HT-29 (cell line): Measurements from ENCODE around the gene KRT15. TPM values are rescaled to one million over a fixed set of nuclear protein-coding genes. Genes with fewer than 3 reads are reported as not detected.
A peak's percentile ranks its signal among the peaks of the same experiment; 100 is the strongest.

Experiments used
- DNase-seq: peaks from one replicate; pipeline ENCODE4 v3.0.0-alpha.2; 2015; ENCODE audit warnings: low spot score
- total RNA-seq: library from RNA; depleted of rRNA; stranded (reverse); fragments of >200 nt; shearing (Covaris generic); gene quantifications from 2 replicates; pipeline ENCODE4 v1.2.3, GENCODE V29; 2014

KRT15 gene
- total RNA-seq, 1 experiment from 2014 or later = 14.1 TPM

DNA sequence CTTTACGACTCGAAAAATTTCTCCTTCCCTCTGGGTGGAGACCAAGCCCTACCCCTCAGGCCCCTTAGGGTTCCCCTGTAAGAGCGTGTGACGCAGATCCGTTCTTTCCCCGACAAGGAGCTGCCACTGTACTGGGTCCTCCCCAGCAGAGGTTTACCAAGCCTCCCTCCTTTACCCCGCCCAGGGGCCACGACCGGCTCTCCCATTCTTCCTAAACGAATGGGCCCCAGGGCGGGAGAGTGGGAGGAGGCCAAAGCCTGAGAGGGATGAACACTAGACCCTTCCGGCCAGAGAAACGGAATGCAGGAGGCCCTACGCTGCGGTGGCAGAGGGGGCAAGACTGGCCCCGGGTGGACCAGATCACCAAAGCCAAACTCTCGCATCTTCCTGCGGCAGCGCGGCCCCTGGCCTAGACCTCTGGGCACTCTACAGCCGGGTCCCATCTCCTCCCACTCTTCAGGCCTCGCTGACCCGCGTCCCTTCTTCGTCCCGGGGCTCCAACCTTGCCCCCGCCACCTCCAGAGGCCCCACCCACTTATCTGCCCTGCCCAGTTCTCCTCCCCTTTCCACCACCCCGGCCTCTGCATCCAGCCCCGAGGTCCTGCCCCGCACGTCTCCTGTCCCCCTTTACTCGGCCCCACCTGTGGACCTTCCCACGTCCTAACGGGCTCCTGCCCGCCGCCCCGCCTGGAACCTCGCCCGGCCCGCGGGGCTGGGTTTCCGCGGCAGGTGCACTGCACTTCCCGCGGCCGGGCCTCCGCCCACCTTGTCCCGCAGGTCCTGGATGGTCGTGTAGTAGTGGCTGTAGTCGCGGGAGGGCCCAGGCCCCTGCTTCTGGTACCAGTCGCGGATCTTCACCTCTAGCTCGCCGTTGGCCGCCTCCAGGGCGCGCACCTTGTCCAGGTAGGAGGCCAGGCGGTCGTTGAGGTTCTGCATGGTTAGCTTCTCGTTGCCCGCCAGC, 8.7 kb upstream of the KRT15 start:
- peak; percentile 57 for DNase-seq

DNA sequence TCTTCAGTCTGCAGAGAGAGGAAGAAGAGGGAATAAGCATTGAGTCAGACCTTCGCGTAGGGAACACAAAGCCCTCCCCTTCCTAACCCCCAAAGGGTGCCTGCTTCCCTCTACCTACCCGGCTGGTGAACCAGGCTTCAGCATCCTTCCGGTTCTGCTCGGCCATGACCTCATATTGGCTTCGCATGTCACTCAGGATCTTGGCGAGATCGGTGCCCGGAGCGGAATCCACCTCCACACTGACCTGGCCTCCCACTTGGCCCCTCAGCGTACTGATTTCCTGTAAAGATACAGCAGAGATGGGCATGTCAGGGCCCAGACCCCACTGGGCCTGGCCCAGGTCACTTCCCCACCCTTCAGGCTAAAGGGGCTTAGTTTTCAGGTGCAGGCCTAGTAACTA, 5.6 kb upstream of the KRT15 start:
- no peak for DNase-seq

DNA sequence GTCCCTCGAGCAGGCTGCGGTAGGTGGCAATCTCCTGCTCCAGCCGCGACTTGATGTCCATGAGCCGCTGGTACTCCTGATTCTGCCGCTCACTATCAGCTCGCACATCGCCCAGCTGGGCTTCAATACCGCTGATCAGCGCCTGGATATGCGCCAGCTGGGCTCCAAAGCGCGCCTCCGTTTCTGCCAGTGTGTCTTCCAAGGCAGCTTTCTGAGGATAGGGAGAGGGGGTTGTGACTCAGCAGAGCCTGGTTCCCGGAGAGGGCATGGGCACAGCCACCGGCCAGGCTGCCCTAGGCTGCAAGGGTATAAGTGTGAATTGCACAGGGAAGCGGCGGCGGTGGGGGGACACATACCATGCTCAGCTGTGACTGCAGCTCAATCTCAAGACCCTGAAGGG, 5.1 kb upstream of the KRT15 start:
- DNase-seq = peak; percentile 81

DNA sequence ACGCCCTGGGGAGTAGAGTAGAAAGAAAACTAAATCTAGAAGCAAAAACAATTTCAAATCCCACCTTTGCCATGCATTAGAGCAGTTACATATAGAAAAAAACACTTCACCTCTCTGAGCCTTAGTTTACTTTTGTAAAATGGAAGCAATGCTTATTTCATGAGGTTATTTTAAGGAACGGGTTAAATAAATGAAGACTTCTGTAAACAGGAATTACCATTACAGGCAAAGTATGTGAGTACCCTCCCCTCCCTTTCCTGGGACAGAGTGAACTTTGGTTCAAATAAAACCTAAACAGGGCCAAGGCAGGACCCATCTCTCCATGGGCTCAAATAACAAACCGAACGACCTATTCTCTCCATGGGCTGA, 4.5 kb upstream of the KRT15 start:
- DNase-seq = peak; percentile 42

DNA sequence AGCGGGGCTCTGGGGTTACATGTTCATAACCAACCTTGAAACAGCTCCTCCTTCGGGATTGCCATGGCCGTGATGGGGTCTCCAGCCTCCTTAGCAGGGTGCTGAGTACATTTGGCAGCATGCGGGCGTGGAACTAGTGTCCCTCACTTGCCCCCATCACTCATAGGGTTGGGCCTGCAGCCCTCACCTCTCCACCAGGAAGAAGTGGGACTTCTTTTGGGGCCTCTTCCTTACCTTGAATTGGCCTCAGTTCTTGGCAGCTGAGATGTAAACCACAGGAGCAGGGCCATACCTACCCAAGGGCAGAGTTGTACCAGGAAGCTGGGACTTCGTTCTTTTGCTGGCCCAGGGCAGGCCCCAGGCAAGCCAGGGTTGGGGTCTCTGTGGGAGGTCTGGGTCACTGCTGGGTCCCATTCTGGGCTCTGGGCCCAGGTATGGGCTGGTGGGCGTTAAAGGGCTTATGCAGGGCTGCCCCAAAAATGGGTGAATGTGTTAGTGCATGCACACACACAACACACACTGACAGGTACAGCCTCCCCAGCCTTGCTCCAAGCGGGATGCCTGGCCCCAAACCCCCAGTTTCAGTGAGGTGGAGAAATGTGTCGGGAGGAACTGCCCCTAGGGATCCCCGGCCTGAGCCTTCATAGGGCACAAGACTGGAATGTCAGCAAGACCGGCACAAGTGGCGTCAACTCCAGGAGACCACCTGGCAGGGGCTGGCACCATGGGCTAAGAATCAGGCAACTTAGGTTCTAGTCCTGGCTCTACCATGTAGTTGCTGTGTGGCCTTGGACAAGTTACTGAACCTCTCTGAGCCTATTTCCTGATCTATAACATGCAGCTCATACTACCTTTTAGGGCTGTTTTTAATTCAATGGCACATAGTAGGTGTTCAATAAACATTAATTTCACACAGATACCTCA, 3.9 kb upstream of the KRT15 start:
- DNase-seq = peak; percentile 82

DNA sequence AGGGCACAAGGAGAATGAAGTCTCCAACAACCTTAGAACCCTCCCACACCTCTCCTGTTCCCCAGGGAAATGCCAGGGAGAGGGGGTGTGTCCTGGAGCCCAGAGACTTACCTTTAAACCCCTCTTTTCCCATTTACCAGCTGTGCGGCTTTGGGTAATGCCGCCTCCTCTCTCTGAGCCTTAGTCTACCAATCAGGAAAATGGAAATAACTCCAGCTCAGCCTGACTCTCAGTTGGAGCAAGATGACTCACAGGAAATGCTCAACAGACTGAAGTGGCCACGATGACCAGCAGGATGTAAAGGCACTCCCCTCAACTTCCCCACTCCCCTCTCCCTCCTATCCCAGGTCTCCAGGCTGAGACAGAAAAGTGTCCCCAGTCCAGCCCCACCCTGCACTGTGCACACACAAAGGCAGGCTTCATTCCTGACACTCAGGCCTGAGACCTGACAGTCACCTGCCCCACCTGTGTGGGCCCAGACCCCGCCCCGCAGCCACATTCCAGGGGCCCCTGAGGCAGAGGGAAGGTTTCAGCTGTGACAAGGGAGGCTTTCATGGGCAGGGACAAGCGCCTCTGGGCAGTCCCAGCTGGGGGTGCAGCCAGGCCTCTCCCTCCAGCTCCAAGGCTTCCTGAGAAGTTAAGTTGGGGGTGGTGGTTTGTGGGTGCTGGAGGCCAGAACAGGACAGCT, 3.0 kb upstream of the KRT15 start:
- DNase-seq = peak; percentile 97

DNA sequence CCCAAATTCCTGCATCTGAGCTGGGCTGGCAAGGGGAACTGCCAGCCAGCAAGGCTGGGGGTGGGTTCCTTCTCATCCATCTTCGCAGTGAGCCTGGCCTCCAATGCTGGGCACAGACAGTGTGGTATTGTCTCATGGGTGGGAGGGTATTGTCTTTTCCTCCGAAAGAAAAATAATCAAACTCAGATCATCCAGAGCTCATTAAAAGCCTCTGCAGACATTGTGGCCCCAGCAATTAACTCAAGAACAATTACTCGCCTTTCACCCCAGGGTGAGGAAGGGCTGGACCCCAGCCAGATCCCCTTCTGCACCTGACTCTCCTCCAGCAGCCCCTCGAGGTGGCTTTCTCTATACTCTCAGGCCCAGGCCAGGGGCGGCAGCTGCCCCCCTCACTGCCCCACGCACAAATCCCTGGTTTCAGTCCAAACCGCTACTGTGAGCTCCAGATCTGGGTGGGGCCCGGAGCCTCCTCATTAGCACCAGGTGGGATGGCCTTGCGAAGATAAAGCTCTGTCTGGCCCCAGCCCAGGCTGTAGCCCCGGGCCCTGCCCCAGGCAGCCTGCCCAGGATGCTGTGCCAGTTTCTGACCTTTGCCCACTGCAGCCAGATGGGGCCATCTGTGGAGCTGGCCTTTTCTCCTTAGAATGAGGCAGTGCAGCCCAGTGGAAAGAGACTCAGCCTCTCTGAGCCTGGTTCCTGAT, 2.3 kb upstream of the KRT15 start:
- DNase-seq = peak; percentile 65

DNA sequence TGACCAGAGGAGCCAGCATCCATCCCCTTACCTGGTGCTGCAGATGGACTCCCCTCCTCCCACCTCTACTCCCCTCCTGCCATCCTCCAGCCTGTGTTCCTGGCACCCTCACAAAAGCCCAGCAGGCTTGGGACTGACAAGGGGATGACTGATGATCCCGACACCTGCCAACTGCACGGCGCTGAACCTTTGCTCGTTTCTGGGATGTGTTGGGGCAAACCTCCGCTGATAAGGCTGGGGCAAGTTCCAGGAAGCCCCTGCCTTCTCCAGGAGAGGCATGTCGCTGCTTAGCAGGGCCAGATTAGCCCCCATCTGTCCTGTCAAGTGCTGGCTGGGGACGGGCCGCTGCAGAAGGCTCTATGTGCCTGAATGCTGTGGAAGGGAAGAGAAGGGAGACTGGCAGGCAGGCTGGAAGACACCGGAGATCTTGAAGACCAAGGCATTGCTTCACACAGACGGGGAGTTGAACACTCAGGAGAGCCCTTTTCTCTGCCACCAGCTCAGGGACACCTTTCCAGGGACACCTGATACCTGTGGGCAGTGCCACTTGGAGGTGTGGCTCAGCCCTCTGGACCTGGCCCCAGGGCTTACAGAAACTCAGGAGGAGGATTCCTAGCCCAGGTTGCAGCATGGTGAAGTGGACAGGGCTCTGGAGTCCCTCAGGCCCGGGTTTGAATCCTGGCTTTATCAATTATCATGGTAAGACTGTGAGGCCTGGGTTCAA, 973 bp upstream of the KRT15 start:
- peak; percentile 45 for DNase-seq

DNA sequence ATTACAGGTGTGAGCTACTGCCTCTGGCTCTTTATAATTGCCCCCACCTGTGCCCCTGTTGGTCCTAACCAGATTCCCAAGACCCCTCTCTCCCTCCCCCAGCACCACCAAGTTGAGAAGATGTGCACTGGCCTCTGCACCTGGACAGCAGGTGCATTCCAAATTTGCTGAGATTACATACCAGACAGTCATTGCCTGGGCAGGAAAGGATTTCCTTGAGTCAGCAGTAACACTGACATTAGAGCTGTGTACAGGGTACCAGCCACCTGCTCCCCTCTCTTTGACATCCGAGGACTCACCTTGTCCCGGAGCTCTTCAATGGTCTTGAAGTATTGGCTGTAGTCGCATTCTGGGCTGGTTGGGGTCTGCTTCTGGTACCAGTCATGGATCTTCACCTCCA, 659 bp downstream of the KRT15 start:
- no peak for DNase-seq

DNA sequence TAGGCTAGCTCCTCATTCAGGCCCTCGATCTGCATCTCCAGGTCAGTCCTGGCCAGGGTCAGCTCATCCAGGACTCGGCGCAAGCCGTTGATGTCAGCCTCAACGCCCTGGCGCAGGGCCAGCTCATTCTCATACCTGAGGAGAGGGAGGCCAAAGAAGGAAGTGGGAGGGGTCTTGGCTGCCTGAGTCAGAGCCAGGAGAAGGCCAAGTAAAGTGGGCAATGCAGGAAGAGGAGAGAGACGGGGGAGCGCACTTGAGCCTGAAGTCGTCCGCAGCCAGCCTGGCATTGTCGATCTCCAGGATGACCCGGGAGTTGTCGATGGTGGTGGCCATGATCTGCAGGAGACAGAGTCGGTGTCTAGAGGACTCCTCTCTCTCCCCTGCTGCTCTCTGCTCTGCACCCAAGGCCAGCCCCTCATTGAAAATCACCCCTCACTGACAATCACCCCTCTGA, 1.8 kb downstream of the KRT15 start:
- DNase-seq = no peak

DNA sequence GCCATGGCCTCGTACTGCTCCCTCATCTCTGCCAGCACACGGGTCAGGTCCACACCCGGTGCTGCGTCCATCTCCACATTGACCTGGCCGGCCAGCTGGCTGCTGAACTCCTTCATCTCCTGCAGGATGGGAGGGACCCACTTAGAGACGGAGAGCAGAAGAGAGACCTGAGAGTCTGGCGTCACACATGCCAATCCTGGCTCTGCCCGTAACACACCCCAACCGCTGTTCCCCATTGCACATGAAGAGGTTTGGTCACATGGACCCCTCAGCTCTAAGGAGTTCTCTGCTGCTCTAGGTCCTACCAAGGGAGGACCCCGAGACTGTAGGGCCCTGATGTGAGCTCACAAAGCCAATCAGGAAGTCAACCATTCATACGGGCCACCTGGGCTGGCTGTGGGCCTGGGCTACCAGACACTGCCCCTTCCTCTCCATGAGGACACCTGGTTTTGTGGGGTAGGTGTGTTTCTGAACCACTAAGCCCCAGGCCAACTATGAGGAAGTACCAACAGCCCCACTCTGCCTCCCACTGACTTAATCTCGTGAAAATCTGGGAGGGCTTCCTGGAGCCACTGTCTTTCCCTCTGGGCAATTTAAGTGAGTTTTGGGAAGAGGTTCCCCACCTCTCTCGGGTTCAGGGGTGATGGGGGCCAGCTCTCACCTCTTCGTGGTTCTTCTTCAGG, 2.4 kb downstream of the KRT15 start:
- no peak for DNase-seq

DNA sequence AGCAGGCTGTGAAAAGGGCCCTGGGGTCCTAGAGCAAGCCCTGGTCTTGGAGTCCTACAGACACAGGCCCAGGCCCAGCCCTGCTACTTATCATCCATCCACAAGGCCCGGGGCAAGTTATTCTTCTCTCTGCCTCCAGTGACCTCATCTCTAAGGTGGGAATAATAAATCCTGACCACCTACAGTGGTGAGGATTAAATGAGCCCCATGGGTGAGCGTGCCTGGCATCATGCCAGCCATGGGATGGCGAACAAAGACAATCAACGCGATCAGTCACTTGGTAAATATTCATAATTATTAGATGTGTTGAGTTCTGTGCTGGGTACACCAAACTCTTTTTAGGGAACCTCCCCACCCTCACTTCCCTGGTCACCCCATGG, 5.5 kb downstream of the KRT15 start:
- DNase-seq = no peak

DNA sequence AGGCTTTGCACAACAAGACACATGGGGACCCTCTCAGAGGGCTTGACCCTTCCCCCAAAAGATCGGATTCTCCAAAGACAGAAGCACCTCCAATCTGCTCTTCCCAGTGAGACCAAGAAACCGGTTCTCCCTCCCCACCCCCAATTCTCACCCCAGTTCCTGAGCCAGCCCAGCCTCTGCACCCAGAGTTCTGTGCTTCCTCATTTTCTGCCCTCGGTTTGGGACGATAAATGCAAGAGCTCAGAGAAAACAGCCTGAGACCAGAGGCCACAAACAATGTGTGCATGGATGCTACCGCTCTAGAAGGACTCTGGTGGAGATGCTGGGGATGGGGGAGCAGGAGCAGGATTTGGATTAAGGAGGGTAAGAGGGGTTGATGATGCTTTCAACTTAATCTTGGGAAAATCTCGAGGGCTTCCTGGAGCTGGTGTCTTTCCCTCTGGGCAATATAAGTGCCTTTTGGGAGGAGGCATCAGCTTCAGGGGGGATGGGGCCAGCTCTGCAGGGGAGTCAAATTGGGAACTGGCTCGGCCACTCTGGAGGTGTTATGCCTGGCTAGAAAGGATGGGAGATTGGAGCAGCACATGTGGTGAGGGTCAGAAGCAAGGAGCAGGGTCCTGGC, 6.0 kb downstream of the KRT15 start:
- no peak for DNase-seq

DNA sequence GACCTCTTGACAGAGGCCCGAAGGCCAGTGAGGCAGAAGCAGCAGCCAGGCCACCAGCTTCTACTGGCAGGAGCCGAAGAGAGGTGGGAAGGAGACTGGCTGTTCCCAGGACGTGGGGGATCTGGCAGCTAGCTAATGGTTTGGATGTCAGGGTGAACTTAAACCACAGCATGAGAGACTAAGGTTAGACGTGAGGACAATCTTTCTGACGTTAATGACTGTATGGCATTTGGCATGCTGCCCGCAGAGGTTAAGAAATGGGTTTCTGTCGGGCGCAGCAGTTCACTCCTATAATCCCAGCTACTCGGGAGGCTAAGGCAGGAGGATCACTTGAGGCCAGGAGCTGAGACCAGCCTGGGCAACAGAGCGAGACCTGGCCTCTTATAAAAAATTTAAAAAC, 7.0 kb downstream of the KRT15 start:
- no peak for DNase-seq

DNA sequence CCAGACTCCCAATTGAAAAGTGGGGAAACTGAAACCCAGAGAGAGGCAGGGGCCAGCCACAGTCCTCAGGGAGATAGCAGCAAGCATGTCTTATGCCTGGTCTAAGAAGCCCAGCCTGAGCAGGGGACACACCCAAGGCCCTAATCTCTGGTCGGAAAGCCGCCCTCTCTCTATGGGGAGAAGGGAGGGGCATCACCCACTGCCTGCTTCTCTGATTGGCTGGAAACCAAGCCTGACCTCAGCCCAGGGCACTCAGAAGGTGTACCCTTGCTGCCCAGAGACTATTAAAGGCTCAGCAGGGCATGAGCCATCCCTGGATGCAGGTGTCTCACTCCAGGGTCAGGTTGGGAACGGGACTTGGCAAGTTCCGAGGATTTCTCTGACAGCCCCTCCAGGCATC, 7.6 kb downstream of the KRT15 start:
- peak; percentile 37 for DNase-seq

DNA sequence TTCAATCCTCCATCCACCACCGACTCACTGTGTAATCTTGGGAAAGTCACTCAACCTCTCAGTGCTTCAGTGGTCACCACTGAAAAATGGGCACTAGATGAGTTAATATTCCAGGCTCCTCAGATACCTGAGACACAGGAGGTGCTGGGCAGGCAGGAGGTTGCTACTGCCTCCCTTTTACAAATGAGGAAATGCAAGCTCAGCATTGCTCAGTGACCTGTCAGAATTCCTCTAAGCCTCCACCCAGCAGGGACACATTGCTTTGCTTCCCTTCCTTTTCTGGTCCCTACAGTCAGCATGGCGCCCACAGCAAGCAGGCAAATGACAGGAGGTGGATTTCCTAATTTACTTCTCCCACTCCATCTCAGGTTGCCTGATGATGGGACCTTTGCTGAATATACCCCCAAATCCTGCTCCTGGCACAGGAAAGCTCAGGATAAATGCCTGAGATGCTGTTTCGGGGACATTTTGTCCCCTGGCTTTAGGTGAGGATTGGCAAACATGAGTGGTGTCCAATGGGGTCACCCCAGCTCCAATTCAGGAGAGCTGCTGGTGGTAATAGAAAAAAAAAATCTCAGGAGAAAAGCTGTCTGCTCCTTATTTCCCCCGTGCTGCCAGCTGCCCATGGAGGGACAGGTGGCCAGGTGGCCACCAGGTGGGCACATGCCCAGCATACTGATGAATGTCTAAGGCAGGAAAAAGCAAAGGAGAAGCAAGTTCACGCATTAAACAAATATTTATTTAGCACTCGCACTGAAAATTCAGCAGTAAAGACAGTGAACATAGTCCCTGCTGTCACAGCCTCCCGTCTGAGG, 8.2 kb downstream of the KRT15 start:
- DNase-seq = peak; percentile 56

DNA sequence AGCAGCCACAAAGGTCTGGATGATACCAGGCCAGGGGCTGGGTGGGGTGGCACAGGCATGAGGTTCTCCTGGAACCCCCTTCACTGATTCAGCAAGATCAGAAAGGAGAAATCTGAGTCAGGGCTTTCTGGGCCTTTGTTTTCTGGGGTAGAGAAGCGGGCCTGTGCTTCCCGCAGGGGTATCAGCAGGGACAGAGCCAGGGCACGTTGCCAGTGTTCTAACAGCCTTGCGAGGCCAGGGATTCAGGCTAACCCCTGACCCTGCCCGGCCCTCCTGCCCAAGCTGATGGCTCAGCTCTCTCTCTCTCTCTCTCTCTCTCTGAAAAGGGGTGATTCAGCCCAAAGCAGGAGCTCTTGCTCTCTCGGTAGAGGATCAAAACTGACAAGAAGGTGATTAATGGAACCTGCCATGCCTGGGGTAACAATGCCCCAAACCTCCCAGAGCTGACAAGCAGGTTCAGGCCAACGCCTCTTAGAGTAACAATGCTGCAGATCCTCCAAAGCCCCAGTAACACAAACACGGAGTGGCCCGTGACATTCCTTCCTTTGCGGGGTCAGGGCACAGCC, 11.3 kb downstream of the KRT15 start:
- DNase-seq = no peak
